Hematopoietic multipotent progenitor cell treated with erythropoietin and hydrocortisone succinate and interleukin-3 and kit ligand, for 8 days (in vitro differentiated cells): ENCODE results near the gene KLF17.
"Not testable (repeated sequence)": the region's sequence is repeated elsewhere in the genome, so short reads cannot be mapped to it uniquely, and the experiment has no call there.

Experiments used
- DNase-seq: peaks from one replicate; pipeline ENCODE4 v3.0.0-alpha.2; 2015

Gene KLF17

GRCh38 chr1:44110916-44111315 is 7.7 kb upstream of the KLF17 start:
- no peak for DNase-seq

- no peak for DNase-seq
Measured at GRCh38 chr1:44111861-44112260, 6.8 kb upstream of the KLF17 start.

- DNase-seq: no peak
Measured at GRCh38 chr1:44112486-44112885, 6.1 kb upstream of the KLF17 start.

GRCh38 chr1:44113095-44113609 is 5.5 kb upstream of the KLF17 start:
- no peak for DNase-seq

GRCh38 chr1:44114098-44114497 is 4.5 kb upstream of the KLF17 start:
- DNase-seq: no peak

GRCh38 chr1:44117272-44117671 is 1.3 kb upstream of the KLF17 start:
- not testable (repeated sequence) for DNase-seq

- DNase-seq: no peak
Measured at GRCh38 chr1:44119525-44119924, 904 bp downstream of the KLF17 start.

- no peak for DNase-seq
Measured at GRCh38 chr1:44120398-44120949, 1.9 kb downstream of the KLF17 start.

GRCh38 chr1:44129616-44130500 is 11.2 kb downstream of the KLF17 start:
- no peak for DNase-seq

- no peak for DNase-seq
Measured at GRCh38 chr1:44131411-44131810, 12.8 kb downstream of the KLF17 start.

GRCh38 chr1:44134071-44134920 is 15.7 kb downstream of the KLF17 start:
- DNase-seq: no peak

- no peak for DNase-seq
Measured at GRCh38 chr1:44135886-44136285, 17.3 kb downstream of the KLF17 start.

- DNase-seq: no peak
Measured at GRCh38 chr1:44138239-44138638, 19.6 kb downstream of the KLF17 start.

- DNase-seq: not testable (repeated sequence)
Measured at GRCh38 chr1:44139565-44139964, 20.9 kb downstream of the KLF17 start.

- no peak for DNase-seq
Measured at GRCh38 chr1:44141531-44141930, 22.9 kb downstream of the KLF17 start, which contains the start of gene KLF18. Gene KLF18, minus strand, starts transcription at chr1:44141631. Its CDS starts 0 bp downstream, at chr1:44141631.

GRCh38 chr1:44144962-44145756 is 26.5 kb downstream of the KLF17 start:
- no peak for DNase-seq

- DNase-seq: no peak
Measured at GRCh38 chr1:44146536-44147361, 28.1 kb downstream of the KLF17 start.

GRCh38 chr1:44147582-44147981 is 29.0 kb downstream of the KLF17 start:
- DNase-seq: no peak

GRCh38 chr1:44151332-44151731 is 32.7 kb downstream of the KLF17 start:
- DNase-seq: no peak

GRCh38 chr1:44151808-44152207 is 33.2 kb downstream of the KLF17 start:
- no peak for DNase-seq

- no peak for DNase-seq
Measured at GRCh38 chr1:44152692-44153091, 34.1 kb downstream of the KLF17 start.
